GF-D8 (cell line): Measurements from ENCODE around the gene TRIM29.

Experiments
- DNase-seq: peaks from one replicate; lab custom pipeline; 2025; lab: John Stamatoyannopoulos, UW

The TRIM29 gene

DNA sequence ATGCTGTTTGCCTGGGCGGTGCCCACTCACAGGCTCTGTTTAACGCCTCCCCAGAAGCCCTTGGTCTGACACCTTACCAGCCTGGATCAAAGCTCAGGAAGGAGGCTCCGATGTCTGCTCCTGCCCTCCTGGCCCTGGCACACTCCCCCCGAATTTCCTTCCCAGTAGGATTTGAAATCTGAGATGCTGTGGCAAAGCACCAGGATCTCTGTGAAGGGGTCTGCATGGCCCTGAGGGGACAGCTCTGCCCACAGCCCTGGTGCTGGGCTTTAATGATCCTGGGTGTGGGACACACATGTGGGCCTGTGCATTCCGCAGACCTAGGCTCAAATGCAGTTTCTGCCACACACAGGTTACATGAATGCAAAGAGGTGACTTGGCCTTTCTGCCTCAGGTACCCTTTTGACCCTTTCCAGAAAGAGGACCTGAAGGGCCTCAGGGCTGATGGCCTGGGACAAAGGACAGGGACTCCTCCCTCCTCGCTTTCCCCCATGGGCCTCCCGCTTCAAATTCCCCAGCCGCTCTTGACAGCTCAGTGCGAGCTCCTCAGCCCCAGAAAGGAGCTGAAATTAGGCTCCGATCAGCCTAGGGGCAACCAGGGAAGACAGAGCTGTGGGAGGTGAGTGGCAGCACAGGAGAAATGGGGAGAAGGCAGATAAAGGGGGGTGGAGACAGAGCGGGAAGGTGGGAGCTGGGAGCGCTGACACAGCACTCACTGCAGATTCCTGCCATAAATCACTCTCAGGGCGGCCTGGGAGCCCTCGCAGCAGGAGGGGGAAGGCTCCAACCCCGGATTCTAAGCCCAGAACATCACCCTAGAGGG, 41.3 kb downstream of the TRIM29 start:
- DNase-seq = no peak

DNA sequence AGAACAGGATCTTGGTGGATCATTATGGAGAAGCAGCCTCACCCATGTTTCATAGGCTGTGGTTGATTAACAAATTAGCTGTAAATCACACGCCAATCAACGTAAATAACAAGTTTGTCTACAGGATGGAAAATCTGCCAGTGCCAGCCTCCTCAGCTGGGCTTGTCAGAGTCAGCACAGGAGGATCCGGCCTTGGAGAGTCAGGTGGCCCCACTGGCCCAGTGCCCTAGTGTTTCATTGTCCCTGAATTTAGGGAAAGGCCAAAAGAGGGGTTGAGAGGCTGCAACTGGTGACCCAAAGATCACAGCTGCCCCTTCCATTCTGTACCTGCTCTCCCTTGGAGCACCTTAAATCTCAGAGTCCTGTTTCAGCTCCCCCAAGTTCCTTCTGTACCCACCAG, 42.4 kb downstream of the TRIM29 start:
- DNase-seq = no peak

DNA sequence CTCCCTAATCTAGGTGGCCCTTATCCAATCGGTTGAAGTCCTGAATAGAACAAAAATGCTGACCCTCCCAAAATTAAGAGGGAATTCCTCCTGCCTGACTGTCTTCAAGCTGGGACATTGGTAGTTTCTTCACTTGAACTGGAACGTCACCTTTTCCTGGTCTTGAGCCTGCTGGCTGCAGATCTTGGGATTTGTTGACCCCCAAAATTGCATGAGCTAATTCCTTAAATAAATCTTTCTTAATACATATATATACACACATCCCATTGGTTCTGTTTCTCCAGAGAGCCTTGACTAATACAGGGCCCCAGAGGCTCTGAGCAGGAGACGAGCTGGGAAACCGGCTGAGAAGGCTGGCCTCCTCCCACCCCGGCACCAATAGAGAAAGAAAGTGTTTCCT, 46.2 kb downstream of the TRIM29 start:
- DNase-seq = no peak

DNA sequence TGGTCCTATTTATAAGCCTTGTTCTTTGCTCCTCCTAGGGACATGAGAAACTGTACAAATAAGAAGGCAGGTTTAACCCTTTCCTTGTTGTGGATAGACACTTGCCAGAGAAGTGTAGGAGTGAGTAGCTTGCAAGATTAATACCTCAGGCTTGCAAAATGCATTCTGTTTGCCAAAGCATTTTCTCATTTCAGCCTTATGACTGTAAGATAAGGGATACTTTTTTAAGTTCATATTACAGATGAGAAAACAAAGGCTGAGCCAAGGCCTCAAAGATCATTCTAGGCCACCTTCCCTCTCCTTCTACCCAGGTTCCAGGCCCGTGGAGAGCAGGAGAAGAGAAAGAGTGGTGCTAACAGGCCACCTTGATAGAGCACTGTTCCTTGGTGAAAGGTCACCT, 46.8 kb downstream of the TRIM29 start:
- no peak for DNase-seq

DNA sequence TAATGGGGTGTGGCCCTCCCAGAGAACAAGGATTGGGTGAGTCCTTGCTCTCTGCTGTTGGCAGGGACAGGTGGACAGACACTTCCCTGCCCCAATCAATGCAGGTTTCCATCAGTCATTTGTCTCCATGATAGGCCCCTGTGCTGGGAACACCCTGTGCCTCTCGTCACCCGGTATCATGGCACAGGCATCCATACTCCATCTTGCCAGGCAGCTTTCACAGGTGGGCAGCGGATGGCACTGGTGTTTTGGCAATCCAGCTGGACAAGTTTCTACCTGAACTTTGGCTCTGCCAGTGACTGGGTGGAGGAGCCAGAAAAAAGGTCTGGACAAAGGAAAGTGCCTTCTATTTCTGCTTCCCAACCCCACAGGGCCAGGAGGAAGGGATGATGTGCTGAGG, 47.5 kb downstream of the TRIM29 start:
- no peak for DNase-seq

DNA sequence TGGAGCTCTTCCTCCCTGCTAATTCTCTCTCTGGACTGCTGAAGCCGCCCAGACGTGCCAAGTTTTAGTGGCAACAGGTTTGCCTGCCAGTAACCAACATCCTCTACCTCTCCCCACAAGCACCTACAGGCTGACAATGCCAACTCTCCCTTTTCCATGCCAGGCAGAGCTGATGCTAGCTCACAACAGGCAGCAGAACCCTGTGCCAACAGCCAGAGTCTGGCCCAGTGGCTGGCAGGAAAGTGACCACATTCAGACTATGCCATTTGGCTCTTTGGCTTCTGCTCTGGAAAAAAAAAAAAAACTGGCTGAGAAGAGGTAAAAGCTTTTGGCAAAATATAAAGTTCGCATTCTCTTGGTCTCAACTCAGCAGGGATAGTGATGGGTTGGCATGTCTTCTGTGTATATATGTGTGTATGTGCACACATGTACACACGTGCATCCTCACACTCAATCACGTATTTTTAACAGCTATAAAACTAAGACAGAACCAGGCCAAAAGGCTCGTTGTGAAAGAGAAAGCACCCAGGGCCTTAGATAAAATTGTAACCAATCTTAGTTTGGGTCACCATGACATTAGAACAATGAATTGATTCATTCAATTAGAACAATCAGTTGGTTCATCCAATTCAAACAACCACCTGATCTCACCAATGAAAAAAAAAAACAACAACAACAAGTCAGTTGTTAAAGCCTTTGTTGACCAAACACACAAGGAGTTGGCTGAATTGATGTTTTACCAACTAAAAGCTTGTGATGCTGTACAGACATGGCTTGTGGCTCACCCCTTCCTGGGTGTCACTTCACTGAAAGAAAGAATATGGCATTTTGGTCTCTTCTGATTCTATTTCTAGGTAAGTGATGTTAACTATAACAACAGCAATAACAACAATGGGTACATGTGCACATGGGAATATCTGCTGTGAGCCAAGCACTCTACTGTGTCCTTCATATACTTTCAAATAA, 48.6 kb downstream of the TRIM29 start:
- DNase-seq = no peak

DNA sequence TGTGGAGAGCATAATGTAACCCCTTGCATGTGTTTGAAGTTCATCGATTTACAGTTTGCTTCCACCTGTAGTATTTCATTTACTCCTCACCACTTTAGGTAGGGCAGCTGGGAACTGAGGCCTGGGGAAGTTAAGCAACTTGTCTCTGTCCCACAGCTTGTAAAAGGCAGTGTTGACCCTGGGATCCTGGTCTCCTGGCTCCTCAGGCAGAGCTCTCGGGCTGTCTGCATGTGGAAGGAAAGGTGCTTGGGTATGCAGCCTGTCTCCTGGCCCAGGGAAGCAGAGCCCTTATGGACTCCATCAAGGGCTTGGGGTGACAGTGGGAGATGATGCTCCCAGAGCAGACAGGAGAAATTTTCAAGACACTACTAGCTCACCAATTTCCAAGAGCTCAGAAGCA, 49.9 kb downstream of the TRIM29 start:
- no peak for DNase-seq

DNA sequence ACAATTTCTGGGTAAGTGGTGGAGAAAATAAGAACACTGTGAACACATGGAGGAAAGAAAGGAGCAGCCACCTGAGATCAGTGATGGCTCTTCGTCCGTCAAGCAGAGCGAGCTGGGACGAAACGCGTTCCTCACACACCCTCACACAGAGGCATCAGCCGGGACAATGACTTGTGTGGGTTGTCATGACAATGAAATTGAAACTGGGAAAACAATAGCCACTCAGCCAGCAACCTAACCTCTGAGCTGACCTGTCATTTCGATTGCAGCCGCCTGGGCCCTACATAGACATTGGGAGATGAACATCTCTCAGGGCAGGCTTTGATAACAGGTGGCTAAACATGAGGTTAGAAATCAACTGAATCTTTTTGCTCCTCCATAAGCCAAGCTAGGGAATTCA, 51.3 kb downstream of the TRIM29 start:
- DNase-seq = no peak

DNA sequence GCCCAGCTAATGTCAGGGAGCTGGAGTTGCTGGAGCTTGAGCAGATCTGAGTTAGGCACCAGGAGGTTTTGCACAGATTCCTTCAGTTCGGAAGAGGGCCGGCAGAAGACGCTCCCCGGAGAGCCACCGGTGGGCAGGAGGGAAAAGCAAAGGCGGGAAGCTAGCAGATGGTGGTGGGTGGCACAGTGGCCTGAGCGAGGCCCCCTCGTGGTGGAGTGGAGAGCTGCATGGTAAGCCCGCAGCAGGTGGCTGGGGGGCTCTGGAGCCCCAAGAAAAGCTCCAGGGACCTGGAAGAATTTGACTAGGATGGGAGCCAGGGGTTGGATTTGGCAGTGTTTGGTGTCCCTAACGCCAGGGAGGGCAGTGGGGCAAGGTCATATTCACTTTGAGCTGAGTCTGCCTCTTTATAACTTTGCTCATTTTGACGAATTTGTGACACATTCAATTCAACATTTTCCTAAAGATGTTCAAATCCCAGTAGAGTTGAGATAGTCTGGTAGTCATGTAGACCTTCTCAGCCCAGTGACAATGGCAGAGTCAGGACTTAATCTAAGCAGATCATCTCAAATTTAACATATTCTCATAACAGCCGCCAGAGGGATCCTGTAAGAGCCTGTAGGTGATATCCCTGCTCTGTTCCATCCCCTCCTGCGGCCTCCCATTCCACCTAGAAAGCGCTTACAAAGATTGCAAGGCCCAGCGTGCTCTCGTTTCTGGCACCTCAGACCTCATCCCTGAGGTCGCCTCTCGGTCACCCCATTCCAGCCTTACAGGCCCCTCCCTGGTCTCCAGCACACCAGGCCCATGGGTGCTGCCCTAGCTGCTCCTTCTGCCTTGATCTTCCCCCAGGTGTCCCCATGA, 57.9 kb downstream of the TRIM29 start:
- no peak for DNase-seq

DNA sequence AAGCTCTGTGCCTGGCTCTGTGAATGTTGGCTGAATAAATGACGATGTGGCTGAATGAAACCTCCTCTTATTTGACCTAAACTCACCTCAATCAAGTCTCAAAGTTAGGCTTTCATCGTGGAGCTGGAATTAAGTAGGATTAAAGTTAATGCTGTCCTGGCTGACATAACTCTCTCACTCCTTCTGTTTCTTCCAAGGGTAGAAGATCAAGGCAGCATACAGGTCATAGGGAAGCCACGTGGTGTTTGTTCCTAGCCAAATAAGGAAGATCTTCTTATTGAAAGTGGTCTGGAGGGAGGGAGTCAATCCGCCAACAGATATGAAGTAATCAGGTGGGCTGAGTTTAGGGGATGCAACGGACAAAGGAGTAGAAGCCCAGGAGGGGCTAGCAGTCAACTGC, 59.5 kb downstream of the TRIM29 start:
- DNase-seq = no peak

DNA sequence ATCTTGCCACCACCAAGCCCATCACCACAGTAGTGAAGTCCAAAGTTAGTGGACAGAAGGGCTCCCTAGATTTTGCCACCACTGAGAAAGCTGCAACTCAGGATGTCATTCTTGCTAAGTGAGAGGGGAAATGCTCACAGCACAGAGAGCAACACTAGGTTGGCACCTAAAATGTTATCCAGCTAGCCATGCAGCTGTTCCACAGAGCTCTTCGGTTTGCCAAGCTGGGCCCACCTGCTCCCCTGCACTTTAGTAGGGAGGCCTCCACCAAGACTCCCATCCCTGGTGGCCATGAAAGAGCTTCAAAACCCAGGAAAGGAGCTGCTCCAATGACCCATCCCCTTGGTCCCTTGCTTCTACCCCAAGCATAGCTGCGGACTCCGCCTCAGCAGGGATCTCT, 63.8 kb downstream of the TRIM29 start:
- DNase-seq = no peak

DNA sequence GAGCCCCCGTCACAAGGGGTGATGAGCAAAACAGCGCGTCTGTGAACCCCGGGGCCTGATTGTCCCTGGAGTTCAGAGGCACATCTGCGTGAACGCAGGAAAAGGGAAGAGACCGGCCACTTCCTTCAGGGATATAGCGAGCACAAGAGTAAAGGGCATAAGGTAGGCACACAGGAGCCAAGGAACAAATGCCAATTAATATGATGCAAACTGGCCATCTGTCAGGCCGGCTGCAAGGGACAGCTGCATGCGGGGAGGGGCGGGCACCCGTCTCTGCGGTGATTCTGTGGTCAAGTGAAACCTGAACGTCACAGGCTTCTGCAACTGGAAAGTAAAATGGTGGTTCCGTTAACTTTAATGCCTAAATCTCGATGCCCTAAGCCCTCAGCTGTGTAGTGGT, 64.7 kb downstream of the TRIM29 start:
- DNase-seq = no peak

DNA sequence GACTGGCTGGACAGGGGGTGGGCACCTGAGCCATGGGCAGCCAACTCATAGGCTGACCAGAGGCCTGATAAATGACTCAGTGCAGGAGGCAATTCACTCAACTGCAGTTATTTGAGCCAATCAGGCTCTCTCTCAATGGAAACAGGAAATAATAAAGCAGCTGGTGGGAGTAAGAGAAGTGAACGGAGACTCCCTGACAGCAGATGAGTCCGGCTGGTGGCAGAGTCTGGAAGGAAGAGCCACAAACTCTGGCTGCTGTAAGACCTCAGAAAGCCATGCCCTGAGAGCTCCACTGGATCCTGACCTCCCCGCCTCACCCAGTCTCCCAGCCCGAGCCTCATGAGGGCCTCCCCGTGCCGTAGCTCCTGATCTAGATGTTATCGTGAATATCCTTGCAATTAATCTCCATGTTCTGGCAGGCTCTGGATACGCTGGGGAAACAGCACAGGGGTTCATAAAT, 69.8 kb downstream of the TRIM29 start:
- DNase-seq = peak; percentile 42

DNA sequence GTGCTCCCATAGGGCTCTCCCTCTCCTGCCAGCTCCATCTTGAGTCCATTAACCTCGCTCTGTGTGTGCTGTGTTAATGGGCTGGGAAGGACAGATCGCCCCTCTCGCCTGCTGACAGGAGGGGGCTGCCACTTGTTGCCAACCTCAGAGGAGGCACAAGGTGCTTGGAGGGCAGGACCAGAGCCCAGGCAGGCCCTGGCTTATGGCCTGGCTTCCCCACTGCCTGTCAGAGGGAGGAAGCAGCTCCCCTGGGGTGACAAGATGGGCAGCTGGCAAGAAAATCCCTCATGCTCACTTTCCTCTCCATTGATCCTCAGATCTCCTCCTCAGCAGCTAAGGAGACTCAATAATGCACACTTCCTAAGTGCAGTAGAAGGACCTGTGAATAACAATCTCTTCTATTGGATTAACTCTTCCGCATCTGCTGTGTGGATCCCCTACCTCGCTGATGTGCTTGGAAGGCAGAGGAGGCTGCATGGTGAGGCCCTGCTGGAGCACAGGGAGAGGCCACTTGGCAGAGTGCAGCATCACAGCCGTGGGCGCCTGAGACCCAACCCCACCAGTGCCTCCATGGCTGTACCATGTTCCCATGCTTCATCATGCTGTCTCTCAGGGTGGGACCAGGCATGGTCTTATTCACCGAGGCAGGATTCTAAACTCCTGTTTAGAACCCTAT, 70.3 kb downstream of the TRIM29 start:
- no peak for DNase-seq

DNA sequence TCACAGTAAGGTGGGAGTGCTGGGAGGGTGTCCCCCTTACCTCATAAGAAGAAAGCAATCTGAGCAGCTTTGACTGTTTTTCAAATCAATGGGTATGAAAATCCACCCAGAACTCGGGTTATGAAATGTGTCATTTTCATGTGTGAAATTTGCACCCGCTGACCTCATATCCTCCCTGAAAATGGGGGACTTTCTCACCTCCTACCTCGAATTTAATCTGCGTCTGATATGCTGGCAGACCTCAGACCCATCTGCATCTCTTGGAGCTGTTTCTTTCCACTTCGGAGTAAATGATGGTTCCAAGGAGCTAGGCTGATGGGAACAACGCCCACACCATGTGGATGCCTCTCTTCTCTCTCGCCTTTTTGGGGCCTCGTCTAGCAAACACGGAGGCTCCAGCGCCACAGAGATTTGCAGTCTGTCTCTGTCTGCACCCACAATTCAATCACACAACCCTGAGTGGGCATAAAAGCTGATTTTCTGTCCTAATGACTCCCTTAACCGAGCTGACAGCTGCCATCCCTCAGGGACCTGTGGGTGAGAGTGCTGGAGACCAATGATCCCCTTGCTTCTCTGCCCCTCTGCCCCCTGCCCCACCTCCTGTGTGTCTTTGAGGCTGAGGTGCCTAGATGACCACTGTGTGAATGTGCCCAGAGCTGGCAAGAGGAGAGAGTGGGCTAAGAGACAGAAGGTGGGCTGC, 71.0 kb downstream of the TRIM29 start:
- no peak for DNase-seq

DNA sequence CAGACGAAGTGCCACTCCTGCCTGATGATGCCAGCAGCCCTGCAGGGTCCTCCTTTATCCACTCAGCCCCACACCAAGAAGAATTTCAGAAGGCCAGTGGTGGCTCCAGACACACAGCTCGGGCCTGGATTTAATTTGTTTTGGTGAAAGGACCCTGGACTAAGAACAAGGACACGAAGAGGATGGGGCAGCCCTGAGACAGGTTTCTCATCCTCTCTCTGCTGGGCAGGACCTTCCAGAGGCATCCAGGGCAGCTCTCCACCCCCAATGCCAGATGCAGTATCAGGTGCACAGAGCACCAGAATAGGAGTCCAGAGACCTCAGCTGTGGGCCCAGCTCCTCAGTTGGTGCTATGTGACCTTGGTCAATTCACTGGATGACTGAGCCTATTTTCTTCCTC, 72.0 kb downstream of the TRIM29 start:
- DNase-seq = no peak

DNA sequence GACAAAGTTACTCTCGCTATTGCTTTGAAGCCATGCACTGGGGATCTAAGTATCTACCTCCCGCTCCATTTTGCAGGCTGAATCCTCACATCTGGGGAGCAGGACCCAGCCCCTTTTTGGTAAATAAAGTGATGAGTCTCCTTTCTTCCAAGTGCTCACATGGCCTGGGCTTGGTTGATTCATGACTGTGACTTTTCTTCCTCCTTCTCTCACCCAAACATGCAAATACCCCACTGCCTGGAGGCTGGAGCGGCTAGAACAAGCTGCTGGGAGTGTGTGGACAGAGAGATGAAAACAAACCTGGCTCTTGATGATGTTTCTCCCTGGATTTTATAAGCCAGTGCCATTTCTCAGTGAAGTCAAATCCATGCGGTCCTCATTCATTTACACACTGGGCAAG, 72.7 kb downstream of the TRIM29 start:
- no peak for DNase-seq

DNA sequence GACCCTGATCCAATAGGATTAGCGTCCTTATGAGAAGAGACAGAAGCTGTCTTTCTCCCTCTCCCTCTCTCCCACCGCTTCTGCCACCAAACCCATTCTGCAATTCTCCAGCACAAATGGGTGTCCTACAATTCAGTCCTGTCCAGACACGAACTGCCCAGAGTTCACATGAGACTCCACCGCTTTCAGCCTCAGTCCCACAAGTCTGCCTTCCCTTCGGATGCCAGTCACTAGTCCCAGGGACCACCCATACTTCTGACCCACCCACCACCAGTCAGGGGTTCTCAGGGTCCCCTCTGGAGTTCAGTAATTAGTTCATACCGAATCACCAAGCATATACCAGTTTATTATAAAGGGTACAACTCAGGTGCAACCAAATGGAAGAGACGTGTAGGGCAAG, 73.6 kb downstream of the TRIM29 start:
- DNase-seq = no peak

DNA sequence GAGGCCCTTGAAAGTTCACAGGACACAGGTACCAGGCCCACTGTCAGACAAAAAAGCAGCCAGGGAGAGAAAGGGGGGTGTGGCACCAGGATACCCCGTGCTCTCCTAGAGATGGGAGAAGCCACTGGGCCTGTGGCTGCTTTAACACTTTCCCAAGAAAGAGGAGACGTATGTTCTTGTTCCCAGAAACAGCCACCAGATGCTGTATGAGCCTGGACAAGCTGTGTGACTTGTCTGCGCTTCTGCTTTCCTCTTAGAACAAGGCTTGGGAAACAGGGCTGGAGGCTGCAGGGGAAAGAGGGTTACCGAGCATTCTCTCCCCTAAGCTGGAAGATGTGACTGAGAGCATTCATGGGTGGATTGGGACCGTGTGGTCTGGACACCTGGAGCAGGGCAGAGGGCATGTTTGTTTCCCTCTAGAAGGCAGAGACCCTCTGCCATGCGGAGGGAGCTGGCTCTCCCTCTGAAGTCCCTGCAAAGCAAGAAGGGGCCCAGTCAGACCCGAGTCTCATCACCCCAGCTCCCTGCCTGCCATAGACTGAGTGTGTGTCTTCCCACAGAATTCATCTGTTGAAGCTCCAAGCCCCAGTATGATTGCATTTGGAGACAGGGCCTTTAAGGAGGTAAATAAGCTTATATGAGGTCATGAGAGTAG, 74.1 kb downstream of the TRIM29 start:
- no peak for DNase-seq

DNA sequence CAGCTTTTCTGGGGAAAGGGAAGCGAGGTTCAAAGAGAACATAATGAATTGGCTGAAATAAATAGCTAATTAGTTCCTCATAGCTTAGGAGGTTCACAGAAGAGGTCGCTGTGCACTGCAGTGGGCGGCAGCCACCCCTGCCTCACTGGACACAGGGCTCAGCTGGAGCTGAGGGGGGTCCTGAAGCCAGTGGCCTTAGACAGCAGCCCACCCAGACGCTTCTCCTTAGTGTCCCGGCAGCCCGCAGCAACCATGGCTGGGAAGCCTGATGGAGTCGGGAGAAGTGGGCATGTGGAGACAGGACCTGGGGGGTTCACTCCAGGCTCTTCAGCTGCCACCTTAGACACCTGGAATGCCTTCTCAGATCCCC, 75.4 kb downstream of the TRIM29 start:
- DNase-seq = no peak
